Left lobe of liver (tissue), 2 donors: Measurements from ENCODE around the gene SDK2. TPM values are rescaled to one million over a fixed set of nuclear protein-coding genes. Genes with fewer than 3 reads are reported as not detected.

Experiments
- ATAC-seq: fragments of 200-7000 bp; cut with Tn5 transposase; one replicate; pipeline ENCODE4 v1.9.1; 2020; ENCODE audit warnings: mild to moderate bottlenecking, moderate library complexity
- DNase-seq: peaks from one replicate; pipeline ENCODE4 v3.0.0-alpha.2; 2020; ENCODE audit warnings: low spot score
- total RNA-seq: library from RNA; stranded (reverse); gene quantifications from one replicate; pipeline ENCODE4 v1.2.1, GENCODE V29; 2021
- donor health status: DM: no; HTN: no; CAD: no; lungs with moderate emphysema.
- donor health status: DM: no; HTN: yes; CAD: no.

SDK2 gene
- 0.15 TPM for total RNA-seq

- no peak for DNase-seq
- ATAC-seq = peak; percentile 17
These were observed at the start of gene SDK2 for GRCh38 chr17:73644145-73645049. TSS of gene SDK2 (minus strand) at chr17:73644445. CDS start at chr17:73644088, 357 bp downstream.

GRCh38 chr17:73693071-73693470, 48.8 kb upstream of the SDK2 start:
- ATAC-seq (no peak), DNase-seq (no peak)

GRCh38 chr17:73691321-73691766, 47.1 kb upstream of the SDK2 start:
- DNase-seq = no peak
- ATAC-seq = no peak

GRCh38 chr17:73690676-73691075, 46.4 kb upstream of the SDK2 start:
- ATAC-seq (no peak), DNase-seq (no peak)

GRCh38 chr17:73689596-73690275, 45.5 kb upstream of the SDK2 start:
- ATAC-seq (no peak), DNase-seq (no peak)

GRCh38 chr17:73686961-73687360, 42.7 kb upstream of the SDK2 start:
- DNase-seq (no peak), ATAC-seq (no peak)

- no peak for ATAC-seq
- no peak for DNase-seq
These were observed 41.9 kb upstream of the SDK2 start for GRCh38 chr17:73686126-73686525.

- ATAC-seq = no peak
These were observed 39.9 kb upstream of the SDK2 start for GRCh38 chr17:73684183-73684582.

GRCh38 chr17:73683771-73684170, 39.5 kb upstream of the SDK2 start:
- ATAC-seq (no peak), DNase-seq (no peak)

More at GRCh38 chr17:73684183-73684582, 39.9 kb upstream of the SDK2 start:
- DNase-seq = no peak

GRCh38 chr17:73681946-73682345, 37.7 kb upstream of the SDK2 start:
- DNase-seq (no peak), ATAC-seq (no peak)

- ATAC-seq = no peak
These were observed 35.2 kb upstream of the SDK2 start for GRCh38 chr17:73679476-73679875.

GRCh38 chr17:73678999-73679398, 34.8 kb upstream of the SDK2 start:
- DNase-seq = no peak
- no peak for ATAC-seq

More at GRCh38 chr17:73679476-73679875, 35.2 kb upstream of the SDK2 start:
- DNase-seq = no peak

- DNase-seq = no peak
- no peak for ATAC-seq
These were observed 25.5 kb upstream of the SDK2 start for GRCh38 chr17:73669771-73670170.

- ATAC-seq (no peak), DNase-seq (no peak)
These were observed 23.1 kb upstream of the SDK2 start for GRCh38 chr17:73667181-73667959.

GRCh38 chr17:73663614-73664013, 19.4 kb upstream of the SDK2 start:
- ATAC-seq (no peak), DNase-seq (no peak)

- no peak for DNase-seq
- no peak for ATAC-seq
These were observed 16.1 kb upstream of the SDK2 start for GRCh38 chr17:73660366-73660765.

- DNase-seq (no peak), ATAC-seq (no peak)
These were observed 14.7 kb upstream of the SDK2 start for GRCh38 chr17:73658821-73659515.

- ATAC-seq = peak; percentile 90
- peak; percentile 59 for DNase-seq
These were observed 13.3 kb upstream of the SDK2 start for GRCh38 chr17:73657473-73658116.

GRCh38 chr17:73654241-73654640, 10.0 kb upstream of the SDK2 start:
- ATAC-seq = no peak
- DNase-seq = no peak

GRCh38 chr17:73653810-73654209, 9.6 kb upstream of the SDK2 start:
- DNase-seq (no peak), ATAC-seq (no peak)
